Pulmonary artery endothelial cell (primary cell): ENCODE data around the gene CDX2. TPM values are rescaled to one million over a fixed set of nuclear protein-coding genes. Genes with fewer than 3 reads are reported as not detected.

Source experiments
- DNase-seq: peaks from one replicate; pipeline ENCODE4 v3.0.0-alpha.2; 2011; ENCODE audit warnings: low read depth, low spot score
- total RNA-seq: library from RNA; depleted of rRNA; stranded (reverse); fragments of >200 nt; gene quantifications from 2 replicates; pipeline ENCODE4 v1.2.3, GENCODE V29; 2014

CDX2 gene
- total RNA-seq, 1 donor from 2014 or later = not detected

GRCh38 chr13:27918041-27918917, 50.8 kb downstream of the CDX2 start:
- no peak for DNase-seq

GRCh38 chr13:27917121-27917947, 51.8 kb downstream of the CDX2 start:
- no peak for DNase-seq

- no peak for DNase-seq
Observed at GRCh38 chr13:27915301-27916207, 53.6 kb downstream of the CDX2 start.

GRCh38 chr13:27913160-27913559, 56.0 kb downstream of the CDX2 start:
- no peak for DNase-seq

- no peak for DNase-seq
Observed at GRCh38 chr13:27911521-27911920, 57.6 kb downstream of the CDX2 start.

Other genes with a start within 250 kb of the CDX2 start
- not detected in 2 replicates for gene GSX1, start 176.8 kb downstream of the CDX2 start, total RNA-seq
- gene PDX1, start 49.3 kb downstream of the CDX2 start, total RNA-seq = not detected in 2 replicates
- not detected in 2 replicates for gene URAD, start 19.4 kb upstream of the CDX2 start, total RNA-seq
- gene FLT3, start 131.3 kb upstream of the CDX2 start, total RNA-seq = 0.04 TPM in 1 of 2 replicates, not detected in the other
- 17.3 and 19.0 TPM in 2 replicates for gene PAN3, start 169.2 kb upstream of the CDX2 start, total RNA-seq